Measurements from ENCODE around the gene PPP6R2. TPM values are rescaled to one million over a fixed set of nuclear protein-coding genes. Genes with fewer than 3 reads are reported as not detected.

Gene PPP6R2
- total RNA-seq, 2 experiments from 2014 or later: 62.3 to 64.5 TPM

DNA sequence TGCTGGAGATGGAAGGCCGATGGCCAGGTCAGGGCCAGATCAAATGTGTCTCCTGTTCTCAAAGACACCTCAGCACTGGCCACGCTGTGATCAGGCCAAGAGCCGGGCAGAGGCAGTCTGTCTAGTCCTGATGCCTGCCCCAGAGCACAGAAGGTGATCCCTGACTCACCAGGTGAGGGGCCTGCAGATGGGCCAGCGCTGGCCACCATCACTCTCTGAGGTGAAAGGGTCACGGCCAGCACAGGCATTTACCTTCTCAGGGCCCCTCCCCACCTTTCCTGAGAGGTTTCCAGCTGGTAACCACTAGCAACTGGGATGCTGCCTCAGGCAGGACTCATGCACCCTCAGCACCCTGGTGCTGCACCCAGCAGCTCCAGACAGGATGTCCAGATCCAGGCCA, 128.8 kb downstream of the PPP6R2 start:
- Histone ChIP-seq H4K20me1 (ENCODE audit: insufficient read depth, low read length) (peaks cover 6% of the 10 kb centered on the region; the same call in 1 of the 2 replicates), H2AFZ (ENCODE audit: low read length) (no peak overlapping the region), H3K4me1 (ENCODE audit: insufficient read depth, low read length, poor library complexity, severe bottlenecking) (peaks cover 72% of the 10 kb centered on the region), H3K79me2 (ENCODE audit: insufficient read depth, low read depth, low read length) (peaks cover 59% of the 10 kb centered on the region), H3K36me3 (ENCODE audit: insufficient read depth, low read length) (peaks cover 33% of the 10 kb centered on the region), H3K27ac (ENCODE audit: low read depth, low read length, poor library complexity, severe bottlenecking) (peak overlapping the region; percentile 95), H3K9me3 (ENCODE audit: low read length) (no peaks in the 10 kb centered on the region), H3K9me2 (ENCODE audit: insufficient read depth, low read length) (no peaks in the 10 kb centered on the region), H3K4me3 (ENCODE audit: low read depth, low read length, poor library complexity, severe bottlenecking) (peak overlapping the region; percentile 96), H3K4me2 (ENCODE audit: low read length) (peak overlapping the region; percentile 99)
- TF ChIP-seq, protein P1, sequence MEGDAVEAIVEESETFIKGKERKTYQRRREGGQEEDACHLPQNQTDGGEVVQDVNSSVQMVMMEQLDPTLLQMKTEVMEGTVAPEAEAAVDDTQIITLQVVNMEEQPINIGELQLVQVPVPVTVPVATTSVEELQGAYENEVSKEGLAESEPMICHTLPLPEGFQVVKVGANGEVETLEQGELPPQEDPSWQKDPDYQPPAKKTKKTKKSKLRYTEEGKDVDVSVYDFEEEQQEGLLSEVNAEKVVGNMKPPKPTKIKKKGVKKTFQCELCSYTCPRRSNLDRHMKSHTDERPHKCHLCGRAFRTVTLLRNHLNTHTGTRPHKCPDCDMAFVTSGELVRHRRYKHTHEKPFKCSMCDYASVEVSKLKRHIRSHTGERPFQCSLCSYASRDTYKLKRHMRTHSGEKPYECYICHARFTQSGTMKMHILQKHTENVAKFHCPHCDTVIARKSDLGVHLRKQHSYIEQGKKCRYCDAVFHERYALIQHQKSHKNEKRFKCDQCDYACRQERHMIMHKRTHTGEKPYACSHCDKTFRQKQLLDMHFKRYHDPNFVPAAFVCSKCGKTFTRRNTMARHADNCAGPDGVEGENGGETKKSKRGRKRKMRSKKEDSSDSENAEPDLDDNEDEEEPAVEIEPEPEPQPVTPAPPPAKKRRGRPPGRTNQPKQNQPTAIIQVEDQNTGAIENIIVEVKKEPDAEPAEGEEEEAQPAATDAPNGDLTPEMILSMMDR (conservative IDR thresholded peaks at IDR 0.05; ENCODE audit: low read length): no peak
- TF ChIP-seq EZH2phosphoT487 (IDR thresholded peaks at IDR 0.05; ENCODE audit: borderline replicate concordance, low read depth, low read length): no peak
- BruUV-seq (replicated peaks): no TSS peak
- intact Hi-C loops (cut with micrococcal nuclease; ENCODE audit: unreplicated experiment): loop anchor here (2.0 to 10.0 kb wide), 3 partner anchors 157 to 280 kb away; partner anchors contain the start of genes ARSA and TUBGCP6
- POLR2A ChIA-PET: interaction anchor here (0.6 to 0.7 kb wide), 2 partner anchors 20 to 43 kb away, joined by 4 to 10 read pairs; no protein-coding TSS in a partner anchor
- no peak for DNase-seq (ENCODE audit: low spot score)
- CTCF ChIA-PET (ENCODE audit: unreplicated experiment): no interaction called here

DNA sequence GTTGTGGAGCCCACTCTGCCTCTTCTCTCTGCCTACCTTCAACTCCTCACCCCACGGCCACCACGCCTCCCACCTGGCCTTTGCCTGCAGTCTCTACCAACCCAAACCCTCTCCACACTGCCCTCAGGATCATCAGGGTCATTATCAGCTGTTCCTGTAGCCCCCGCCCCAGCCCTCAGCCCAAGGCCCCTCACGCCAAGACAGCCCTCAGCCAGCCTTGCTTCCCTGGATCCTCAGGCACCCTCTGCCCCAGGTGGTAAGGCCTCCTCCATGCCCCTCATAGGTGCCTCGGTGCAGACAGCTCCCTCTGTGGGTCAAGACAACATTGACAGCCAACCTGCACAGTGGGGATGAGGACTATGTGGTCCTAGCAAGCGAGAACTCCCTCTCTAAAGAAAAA, 130.0 kb downstream of the PPP6R2 start:
- no peak overlapping the region for H2AFZ ChIP-seq (ENCODE audit: low read length)
- H3K27ac ChIP-seq (ENCODE audit: low read depth, low read length, poor library complexity, severe bottlenecking): peak overlapping the region; percentile 95
- H3K4me1 ChIP-seq (ENCODE audit: insufficient read depth, low read length, poor library complexity, severe bottlenecking): peaks cover 61% of the 10 kb centered on the region
- ChIA-PET POLR2A (interaction anchor here (0.5 kb wide), 1 partner anchor 143 kb away, joined by 3 read pairs; no protein-coding TSS in a partner anchor), CTCF (ENCODE audit: unreplicated experiment) (interaction anchor here (0.6 to 0.9 kb wide), 2 partner anchors 25 to 49 kb away, joined by 3 to 4 read pairs; no protein-coding TSS in a partner anchor)
- TF ChIP-seq EZH2phosphoT487 (IDR thresholded peaks at IDR 0.05; ENCODE audit: borderline replicate concordance, low read depth, low read length): no peak
- TF ChIP-seq, protein P1 (conservative IDR thresholded peaks at IDR 0.05; ENCODE audit: low read length): peak; percentile 87
- H3K36me3 ChIP-seq (ENCODE audit: insufficient read depth, low read length): peaks cover 22% of the 10 kb centered on the region; the same call in 1 of the 2 replicates
- BruUV-seq (replicated peaks): no TSS peak
- DNase-seq (ENCODE audit: low spot score): peak; percentile 85
- intact Hi-C loops (cut with micrococcal nuclease; ENCODE audit: unreplicated experiment): loop anchor here (5.0 to 10.0 kb wide), 2 partner anchors 228 to 281 kb away; partner anchors contain the start of gene TUBGCP6
- peaks cover 6% of the 10 kb centered on the region; the same call in 1 of the 2 replicates for H4K20me1 ChIP-seq (ENCODE audit: insufficient read depth, low read length)
- H3K4me3 ChIP-seq (ENCODE audit: low read depth, low read length, poor library complexity, severe bottlenecking): peak overlapping the region; percentile 96
- H3K9me3 ChIP-seq (ENCODE audit: low read length): no peaks in the 10 kb centered on the region
- H3K79me2 ChIP-seq (ENCODE audit: insufficient read depth, low read depth, low read length): peaks cover 49% of the 10 kb centered on the region
- no peaks in the 10 kb centered on the region for H3K9me2 ChIP-seq (ENCODE audit: insufficient read depth, low read length)
- peak overlapping the region; percentile 99 for H3K4me2 ChIP-seq (ENCODE audit: low read length)
